Stimulated activated CD8-positive, alpha-beta memory T cell treated with anti-CD3 and anti-CD28 coated beads, Interleukin-4, amount 100 ng/mL, for 4 hours (primary cell): ENCODE data around the gene NEUROG3.
"Not testable (repeated sequence)": the region's sequence is repeated elsewhere in the genome, so short reads cannot be mapped to it uniquely, and the experiment has no call there.

Experiments used
- DNase-seq, 2 donors: peaks; one replicate each; pipeline ENCODE4 v3.0.0-alpha.2; 2020; ENCODE audit warnings: low read depth in 2 of 2, low spot score in 1 of 2

Gene NEUROG3

DNA sequence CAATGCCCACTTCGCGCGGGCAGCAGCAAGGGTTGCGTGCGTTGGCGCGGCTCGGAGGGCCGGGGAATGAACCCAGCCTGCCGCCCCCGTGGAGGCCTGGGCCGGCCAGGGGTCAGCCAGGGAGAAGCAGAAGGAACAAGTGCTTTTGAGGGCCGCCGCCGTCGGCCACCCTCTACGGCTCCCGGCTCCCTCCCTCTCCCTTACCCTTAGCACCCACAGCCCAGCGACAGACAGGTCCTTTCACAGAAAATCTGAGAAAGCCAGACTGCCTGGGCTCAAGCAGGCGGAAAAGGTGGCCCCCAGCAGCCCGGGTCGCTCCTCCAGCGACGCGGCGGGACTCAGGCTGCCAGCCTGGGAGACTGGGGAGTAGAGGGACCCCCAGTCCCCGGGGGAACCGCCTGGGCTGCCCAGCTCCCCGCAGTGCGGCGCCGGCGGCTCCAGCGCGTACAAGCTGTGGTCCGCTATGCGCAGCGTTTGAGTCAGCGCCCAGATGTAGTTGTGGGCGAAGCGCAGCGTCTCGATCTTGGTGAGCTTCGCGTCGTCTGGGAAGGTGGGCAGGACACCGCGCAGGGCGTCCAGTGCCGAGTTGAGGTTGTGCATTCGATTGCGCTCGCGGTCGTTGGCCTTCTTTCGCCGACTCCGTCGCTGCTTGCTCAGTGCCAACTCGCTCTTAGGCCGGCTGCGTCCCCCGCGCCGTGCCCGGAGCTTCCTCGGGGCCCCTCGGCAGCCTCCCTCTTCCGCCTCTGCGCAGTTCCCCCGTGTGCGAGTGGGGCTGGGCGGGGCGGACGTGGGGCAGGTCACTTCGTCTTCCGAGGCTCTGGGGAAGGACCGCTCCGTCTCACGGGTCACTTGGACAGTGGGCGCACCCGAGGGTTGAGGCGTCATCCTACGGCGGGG, 815 bp downstream of the NEUROG3 start:
- DNase-seq: no peak

DNA sequence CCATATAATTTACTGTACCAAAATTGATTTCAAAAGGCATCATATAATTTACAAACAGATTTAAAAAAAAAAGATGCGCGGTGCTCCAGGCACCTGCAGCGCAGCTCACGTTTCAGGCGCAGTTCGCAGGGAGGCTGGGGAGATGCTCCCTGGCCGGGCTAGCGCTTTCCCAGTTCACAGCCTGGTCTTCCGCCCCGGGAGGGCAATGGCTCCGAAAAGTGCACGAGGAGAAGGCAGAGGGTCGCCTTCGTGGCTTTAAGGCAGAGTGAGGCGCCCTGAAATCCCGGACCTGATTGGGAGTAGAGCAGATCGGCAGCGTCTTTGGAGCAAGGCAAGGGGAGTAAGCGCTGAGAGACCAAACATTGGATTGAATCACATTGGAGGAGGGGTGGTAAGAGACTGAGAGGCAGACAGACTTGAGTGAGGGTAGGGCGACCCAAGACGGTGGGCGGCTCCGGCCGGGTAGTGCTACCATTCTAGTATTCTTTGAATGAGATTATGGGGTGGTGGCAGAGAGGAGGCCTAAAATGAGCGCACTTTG, 1.5 kb downstream of the NEUROG3 start:
- no peak for DNase-seq

DNA sequence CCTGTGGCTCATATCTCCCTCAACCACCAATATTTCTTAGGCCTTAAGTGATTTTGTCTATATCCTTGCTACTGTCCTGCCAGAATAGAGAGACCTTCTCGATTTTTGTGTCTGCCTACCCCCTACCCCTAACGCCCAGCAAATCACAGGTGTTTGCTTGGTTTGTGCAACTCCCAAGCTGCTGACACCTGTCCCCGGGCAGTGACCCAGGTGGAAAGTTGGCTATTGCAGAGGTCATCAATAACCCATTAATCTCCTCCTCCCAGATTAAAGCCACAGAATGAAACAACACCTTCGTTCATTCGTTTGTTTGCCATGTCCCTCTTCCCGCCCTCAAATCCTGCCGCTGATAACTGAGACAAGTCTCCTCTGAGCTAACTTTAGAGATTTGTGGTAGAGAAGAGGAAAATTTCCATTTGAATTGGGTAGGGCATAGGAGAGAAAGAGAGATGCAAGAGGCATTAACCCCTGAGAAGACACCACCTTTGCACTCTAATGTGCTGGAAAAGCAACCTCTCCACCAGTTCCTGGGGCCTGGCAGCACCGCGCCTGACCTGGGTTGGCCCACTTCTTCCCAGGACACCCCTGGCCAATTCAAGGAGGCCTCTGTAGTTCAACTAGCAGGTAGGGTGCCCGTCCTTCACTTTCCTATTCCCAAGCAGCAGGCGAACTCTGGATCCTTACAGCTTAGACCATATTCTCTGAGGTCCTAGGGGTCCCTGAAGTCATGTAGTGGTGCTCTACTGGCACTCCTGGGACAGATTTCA, 3.0 kb downstream of the NEUROG3 start:
- DNase-seq: no peak

DNA sequence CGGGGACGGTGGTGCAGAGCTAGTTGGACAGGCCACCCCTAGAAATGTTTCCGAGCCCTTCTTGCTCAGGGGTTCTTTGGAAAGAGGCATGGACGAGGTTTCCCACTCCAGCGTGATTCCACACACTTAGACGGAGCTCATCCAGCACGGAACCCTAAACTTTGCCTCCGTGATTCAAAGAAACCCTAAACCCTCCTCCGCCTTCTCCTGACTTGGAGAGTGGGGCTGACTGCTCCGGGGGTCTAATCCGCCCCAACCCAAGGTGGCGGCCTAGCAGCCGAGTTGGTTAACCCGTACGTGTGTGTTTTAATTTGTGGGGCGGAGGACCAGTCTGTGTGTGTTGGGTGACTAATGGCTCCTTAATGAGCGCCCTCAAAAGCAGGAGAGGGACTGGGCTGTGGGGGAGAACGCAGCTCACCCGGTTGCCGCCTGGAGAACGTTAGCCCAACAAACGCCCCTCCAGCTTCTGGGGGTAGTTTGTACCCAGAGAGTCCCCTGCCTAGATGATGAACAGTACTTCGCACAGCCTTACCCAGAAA, 3.8 kb downstream of the NEUROG3 start:
- DNase-seq: no peak

DNA sequence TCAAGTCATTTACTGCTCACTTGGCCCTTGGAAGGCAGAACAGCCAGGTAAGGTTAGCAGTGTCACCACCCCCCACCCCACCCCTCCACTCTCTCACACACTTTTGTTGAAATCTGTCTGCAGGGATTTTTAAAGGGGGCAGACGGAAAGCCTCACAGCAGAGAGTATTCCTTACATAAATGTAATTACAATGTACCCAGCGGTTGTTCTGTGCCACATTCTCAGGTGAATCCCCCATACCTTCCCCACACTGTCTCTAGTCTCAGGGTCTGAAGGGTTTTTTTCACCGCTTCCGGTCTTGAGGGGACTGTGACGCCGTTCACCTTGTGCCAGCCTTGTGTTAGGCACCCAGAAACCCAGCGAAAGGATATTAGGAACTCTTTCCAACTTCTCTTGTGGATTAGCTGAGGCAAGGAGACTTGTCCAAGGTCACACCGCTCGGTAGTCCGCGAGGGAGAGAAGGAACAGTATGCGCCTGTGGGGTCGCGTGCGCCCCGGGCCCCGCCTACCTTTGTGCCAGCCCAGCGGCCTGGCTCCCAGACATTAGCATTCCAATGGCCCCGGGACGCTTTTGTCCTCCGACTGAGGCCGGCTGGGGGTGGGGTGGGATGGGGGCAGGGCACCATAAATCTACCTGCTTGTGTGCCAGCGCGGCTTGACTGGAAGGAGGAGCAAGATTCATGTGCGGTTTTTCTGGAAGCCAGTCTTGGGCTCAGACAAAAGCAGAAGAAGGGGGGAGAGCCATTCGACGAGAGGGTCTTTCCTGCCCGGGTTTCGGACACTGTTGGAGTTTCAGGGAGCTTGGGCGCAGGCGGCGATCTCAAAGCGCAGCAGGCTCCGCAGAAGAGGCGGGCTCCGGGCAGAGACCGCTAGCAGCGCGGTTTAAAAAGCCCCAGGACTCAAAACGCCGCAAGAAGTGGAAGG, 4.5 kb downstream of the NEUROG3 start:
- no peak for DNase-seq

DNA sequence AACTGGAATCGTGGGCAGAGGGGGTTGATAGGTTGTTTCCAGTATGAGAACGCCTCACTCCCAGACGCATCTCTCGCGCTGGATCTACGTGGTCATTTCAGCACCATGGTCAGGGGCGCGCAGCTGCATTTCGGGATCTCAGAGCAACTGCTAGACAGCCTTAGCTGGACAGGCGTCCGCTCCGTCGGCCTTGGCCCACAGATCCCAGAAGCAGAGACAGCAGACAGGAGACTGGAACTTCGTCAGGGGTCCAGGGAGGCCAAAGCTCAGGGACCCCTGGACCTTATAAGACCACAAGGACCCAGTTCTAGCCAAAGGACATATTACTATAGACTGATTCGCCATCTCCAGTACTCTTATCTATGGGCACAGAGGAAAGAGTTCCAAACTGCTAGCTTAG, 5.3 kb downstream of the NEUROG3 start:
- DNase-seq: no peak

DNA sequence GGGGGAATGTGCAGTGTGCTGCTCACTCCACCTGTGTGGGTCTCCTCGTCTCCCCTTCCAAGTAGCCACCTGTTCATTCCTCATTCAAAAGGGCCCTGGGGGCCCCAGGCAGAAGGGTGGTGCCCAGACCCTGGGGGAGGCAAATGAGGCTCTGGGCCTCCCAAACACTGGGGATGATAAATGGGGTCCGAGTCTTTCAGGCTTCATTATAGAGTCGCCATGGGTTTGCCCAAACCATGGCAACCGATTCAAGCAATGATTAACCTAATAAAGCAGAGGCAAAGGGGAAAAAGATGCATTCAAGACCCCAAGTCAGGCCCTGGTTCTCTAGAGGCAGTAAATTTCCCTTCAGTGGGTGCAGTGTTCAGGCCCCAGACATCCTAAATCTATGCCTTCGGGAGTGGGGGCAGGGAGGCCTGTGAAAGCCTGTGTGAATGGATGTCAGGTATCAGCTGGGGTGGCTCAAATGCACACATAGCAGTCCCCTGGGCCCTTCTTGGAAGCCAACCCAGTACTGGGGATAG, 10.4 kb downstream of the NEUROG3 start:
- DNase-seq: no peak

DNA sequence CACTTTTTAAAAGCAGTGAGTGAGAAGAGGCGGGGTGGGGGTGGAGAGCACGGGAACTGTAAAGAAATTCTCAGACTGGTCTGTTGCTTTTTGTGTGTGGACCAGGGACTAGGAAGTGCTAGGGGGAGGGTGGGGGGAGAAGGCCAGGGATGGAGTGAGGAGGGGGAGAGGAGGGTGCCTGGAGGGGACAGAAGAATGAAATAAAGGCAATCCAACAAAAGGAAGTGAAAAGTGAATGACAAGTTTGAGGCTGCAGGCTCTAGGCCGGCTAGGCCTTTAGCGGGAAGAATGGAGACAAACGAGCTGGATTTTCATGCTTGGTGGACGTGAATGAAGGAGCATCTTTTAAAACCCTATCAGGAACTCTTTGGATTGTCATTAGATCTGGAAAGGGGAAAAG, 13.7 kb downstream of the NEUROG3 start:
- no peak for DNase-seq

DNA sequence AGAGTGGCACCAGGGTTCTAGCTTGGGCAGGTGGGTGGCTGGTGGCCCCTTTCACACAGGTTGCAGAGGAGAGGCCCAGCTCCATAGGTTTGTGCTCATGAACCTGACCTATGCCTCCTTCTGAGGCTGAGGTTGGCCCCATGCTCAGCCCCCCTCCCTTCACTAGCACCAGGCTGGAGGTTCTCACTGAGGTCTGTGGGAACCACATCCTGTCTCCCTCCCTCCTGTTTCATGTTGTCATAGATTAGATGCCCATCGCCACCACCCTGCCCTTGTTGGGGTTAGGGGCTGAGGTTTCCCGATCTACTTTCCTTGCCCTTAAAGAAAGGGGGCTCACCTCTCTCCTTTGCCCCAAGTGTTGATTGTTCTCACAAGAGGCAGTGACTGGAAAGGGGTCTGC, 14.7 kb downstream of the NEUROG3 start:
- no peak for DNase-seq

DNA sequence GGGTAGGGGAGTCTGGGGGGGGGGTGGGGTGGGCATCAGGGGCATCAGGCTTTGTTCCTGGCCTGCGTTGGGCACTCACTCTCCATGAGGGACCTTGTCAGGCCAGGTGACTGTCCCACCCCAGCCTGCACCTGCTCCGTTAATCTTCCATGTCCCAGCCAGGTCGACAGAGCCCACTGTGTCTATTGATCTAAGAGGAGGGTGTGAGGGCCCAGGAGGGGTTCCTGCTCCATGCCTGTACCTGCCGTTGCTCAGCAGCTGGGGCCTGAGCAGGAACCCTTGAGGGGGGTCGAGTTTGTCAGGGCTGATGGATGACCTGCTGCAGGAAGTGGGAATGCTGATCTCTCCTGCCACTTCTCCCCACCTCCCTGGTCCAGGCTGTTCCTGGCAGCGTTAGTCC, 18.6 kb downstream of the NEUROG3 start:
- DNase-seq: no peak

DNA sequence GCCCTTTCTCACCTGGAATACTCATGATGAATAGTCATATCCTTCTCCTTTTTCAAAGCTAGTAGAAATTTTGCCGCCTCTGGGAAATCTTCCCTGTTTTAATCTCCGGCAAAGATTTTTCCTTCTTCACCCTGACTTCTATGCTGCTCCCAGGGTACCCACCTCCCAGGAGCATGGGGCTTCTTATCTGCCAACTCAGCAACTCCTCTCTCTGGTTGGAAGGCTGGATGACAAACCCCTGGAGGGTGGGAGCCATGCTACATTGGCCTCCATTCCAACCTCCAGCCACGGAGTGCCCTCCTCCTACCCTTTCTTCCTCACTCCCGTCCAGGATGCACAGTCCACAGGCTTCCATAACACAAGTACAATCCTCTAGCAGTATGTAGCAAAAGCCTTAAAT, 19.9 kb downstream of the NEUROG3 start:
- DNase-seq: no peak

DNA sequence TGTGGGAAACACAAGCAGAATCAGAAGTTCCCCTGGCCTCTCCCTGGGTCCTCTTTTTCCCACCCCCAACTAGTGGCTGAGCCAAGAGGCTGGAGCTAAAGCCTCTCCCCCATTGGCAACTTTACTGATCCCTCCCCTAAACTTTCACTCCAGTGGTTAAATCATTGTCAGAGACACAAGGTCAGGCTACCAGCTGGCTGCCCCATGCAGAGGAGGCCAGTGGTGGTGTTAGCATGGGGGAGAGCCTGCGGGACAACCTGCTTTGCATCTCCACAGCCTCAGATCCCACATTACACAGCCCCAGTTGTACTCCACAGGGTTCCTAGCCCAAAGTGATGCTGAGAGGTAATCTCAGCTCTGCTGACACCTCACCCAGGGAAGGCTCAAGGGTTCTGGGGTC, 21.0 kb downstream of the NEUROG3 start:
- DNase-seq: no peak

DNA sequence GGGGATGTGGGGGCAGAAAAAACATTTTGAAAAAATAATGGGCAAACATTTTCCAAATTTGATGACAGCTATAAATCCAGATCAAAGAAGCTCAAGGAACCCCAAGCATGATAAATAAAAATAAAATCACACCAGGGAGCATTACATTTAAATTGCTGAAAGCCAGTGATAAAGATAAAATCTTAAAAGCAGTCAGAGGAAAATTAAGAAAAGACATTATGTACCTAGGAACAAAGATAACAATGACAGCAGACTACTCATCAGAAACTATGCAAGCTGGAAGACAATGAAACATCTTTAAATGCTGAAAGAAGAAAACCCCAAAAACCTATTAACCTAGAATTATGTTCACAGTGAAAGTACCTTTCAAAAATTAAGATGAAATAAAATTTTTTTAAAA, 23.3 kb downstream of the NEUROG3 start:
- DNase-seq: no peak

DNA sequence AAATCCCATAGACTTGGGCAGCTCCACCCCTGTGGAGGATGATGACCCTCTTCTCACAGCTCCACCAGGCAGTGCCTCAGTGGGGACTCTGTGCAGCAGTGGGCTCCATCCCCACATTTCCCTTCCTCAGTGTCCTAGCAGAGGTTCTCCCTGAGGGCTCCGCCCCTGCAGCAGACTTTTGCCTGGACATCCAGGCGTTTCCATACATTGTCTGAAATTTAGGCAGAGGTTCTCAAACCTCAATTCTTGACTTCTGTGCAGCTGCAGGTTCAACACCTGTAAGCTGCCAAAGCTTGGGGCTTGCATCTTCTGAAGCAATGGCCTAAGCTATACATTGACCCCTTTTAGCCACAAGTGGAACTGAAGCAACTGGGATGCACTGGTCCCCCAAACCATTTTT, 31.8 kb downstream of the NEUROG3 start:
- no peak for DNase-seq

DNA sequence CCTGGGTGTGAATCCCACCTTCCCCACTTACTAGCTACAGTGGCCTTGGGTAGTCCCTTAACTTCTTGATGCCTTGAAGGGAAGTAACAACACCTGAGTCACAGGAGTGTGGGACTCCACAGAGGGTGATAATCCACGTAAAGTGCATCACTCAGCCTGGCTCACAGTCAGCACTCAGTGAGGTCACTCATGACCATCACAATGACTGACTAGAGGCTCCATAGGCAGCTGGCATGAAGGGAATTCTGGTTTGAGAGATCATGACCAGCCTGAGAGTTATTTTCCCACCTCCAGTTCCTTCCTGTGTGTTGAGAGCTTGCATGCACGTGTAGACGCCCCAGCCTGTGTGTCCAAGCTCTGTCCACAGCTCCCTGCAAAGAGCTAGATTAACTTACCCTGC, 34.8 kb downstream of the NEUROG3 start:
- no peak for DNase-seq

DNA sequence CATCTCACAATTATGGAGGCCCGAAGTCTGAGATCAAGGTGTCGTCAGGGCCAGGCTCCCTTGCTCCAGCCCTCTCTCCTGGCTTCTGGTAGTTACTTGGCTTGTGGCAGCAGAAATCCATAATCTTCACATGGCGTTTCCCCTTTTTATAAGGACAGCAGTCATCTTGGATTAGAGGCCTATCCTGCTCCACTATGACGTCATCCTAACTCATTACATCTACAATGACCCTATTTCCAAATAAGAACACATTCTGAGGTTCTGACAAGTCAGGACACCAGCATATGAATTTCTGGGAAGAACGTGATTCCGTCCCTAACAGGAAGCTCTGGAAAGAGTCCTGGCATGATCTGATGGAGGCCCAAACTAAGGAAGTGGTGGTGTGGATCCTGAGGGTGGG, 35.8 kb downstream of the NEUROG3 start:
- no peak for DNase-seq

DNA sequence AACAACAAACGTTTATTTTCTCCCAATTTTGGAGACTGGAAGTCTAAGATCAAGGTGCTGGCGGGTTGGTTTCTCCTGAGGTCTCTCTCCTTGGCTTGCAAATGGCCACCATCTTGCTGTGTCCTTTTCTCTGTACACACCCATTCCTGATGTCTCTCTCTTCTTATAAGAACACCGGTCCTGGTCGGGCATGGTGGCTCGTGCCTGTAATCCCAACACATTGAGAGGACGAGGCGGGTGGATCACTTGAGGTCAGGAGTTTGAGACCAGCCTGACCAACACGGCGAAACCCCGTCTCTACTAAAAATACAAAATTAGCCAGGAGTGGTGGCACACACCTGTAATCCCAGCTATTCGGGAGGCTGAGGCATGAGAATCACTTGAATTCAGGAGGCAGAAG, 36.7 kb downstream of the NEUROG3 start:
- DNase-seq: not testable (repeated sequence)

DNA sequence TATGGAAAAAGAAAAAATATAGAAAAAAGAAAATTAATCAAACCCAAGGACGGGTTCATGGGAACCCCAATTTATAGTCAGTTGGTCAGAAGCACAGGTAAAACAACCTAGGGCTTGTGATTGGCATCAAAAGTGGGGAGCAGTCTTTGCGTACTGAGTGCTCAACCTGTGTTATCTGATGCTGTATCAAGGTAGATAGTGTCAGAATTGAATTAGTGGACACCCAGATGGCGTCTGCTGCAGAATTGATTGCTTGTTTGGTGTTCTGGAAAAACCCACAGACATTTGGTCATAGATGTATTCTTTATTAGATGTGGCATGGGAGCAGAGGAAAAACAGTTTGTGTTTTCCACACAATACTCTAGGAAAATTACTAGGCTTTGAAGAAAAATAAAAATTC, 39.6 kb downstream of the NEUROG3 start:
- DNase-seq: no peak

DNA sequence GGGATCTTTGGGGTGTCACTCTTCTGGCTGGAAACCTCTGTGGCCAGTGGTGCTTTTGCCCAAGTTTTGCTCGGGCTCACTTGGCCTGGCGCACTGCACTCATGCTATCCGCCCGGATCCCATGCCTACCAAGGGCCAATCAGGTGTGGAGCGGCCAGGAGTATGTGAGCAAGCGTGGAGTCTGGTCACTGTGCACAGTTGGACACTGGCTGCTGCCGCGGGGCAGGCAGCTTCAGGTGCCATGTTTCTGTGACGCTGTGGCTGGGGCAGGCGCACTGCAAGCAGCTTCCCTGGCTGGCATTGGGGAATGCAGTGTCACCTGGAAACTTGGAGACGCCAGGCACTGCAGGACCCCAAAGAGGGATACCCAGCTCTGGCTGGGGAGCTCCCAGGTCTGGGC, 45.3 kb downstream of the NEUROG3 start:
- no peak for DNase-seq
